Stimulated activated CD8-positive, alpha-beta memory T cell treated with anti-CD3 and anti-CD28 coated beads, Interleukin-12 subunit alpha, Interleukin-12 subunit beta, amount 100 ng/mL, for 4 hours (primary cell): ENCODE data around the gene SLC7A4.
"Not testable (repeated sequence)": the region's sequence is repeated elsewhere in the genome, so short reads cannot be mapped to it uniquely, and the experiment has no call there.

Experiments
- DNase-seq: peaks from one replicate; pipeline ENCODE4 v3.0.0-alpha.2; 2020; ENCODE audit warnings: low read depth

Gene SLC7A4

GRCh38 chr22:21064425-21064824 lies 32.1 kb upstream of the SLC7A4 start:
- not testable (repeated sequence) for DNase-seq

- DNase-seq: not testable (repeated sequence)
Measured at GRCh38 chr22:21061660-21062321, 29.4 kb upstream of the SLC7A4 start.

GRCh38 chr22:21060363-21060762 lies 28.0 kb upstream of the SLC7A4 start:
- not testable (repeated sequence) for DNase-seq

GRCh38 chr22:21055880-21056319 lies 23.5 kb upstream of the SLC7A4 start:
- no peak for DNase-seq

- DNase-seq: no peak
Measured at GRCh38 chr22:21055564-21055834, 23.1 kb upstream of the SLC7A4 start.

GRCh38 chr22:21054714-21055563 lies 22.6 kb upstream of the SLC7A4 start:
- DNase-seq: no peak

GRCh38 chr22:21054046-21054713 lies 21.8 kb upstream of the SLC7A4 start:
- DNase-seq: no peak

- no peak for DNase-seq
Measured at GRCh38 chr22:21052715-21053459, 20.5 kb upstream of the SLC7A4 start.

GRCh38 chr22:21051831-21052400 lies 19.6 kb upstream of the SLC7A4 start:
- DNase-seq: no peak

GRCh38 chr22:21051145-21051830 lies 18.9 kb upstream of the SLC7A4 start:
- DNase-seq: no peak

GRCh38 chr22:21048965-21049364 lies 16.6 kb upstream of the SLC7A4 start:
- DNase-seq: not testable (repeated sequence)

GRCh38 chr22:21048448-21048847 lies 16.1 kb upstream of the SLC7A4 start:
- DNase-seq: not testable (repeated sequence)

GRCh38 chr22:21047730-21048129 lies 15.4 kb upstream of the SLC7A4 start:
- DNase-seq: no peak

- DNase-seq: no peak
Measured at GRCh38 chr22:21047035-21047661, 14.8 kb upstream of the SLC7A4 start.

GRCh38 chr22:21045585-21046294 lies 13.4 kb upstream of the SLC7A4 start, which contains the start of gene LRRC74B:
LRRC74B (plus strand) TSS chr22:21045946; CDS start chr22:21045987, 41 bp downstream.
- DNase-seq: peak; percentile 48

- DNase-seq: no peak
Measured at GRCh38 chr22:21044931-21045584, 12.7 kb upstream of the SLC7A4 start.

- DNase-seq: no peak
Measured at GRCh38 chr22:21043860-21044535, 11.6 kb upstream of the SLC7A4 start.

- no peak for DNase-seq
Measured at GRCh38 chr22:21042978-21043859, 10.9 kb upstream of the SLC7A4 start.
